ENCODE data around the gene DNAH11.

DNAH11 gene

DNA sequence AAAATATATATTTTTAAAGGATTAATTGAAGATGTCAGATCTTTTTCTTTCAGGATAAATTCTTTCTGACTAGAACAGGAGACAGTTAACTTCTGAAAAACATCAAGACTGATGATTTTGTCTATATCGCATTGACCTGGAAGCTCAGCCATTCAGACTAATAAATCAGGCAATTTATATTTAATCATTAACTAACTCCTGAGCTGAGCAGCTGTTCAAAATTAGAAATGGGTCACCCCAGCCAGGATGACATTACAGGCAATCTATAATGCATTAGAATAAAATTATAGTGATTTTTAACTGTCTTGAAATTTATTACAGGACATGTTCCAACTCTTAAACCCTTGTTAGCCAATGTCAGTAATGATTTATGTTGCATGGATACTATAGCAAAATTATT lies 263.0 kb downstream of the DNAH11 start:
- H3K27me3 ChIP-seq (ENCODE audit: insufficient read depth, poor library complexity, severe bottlenecking) = no peaks in the 10 kb centered on the region
- TF ChIP-seq, protein P1, sequence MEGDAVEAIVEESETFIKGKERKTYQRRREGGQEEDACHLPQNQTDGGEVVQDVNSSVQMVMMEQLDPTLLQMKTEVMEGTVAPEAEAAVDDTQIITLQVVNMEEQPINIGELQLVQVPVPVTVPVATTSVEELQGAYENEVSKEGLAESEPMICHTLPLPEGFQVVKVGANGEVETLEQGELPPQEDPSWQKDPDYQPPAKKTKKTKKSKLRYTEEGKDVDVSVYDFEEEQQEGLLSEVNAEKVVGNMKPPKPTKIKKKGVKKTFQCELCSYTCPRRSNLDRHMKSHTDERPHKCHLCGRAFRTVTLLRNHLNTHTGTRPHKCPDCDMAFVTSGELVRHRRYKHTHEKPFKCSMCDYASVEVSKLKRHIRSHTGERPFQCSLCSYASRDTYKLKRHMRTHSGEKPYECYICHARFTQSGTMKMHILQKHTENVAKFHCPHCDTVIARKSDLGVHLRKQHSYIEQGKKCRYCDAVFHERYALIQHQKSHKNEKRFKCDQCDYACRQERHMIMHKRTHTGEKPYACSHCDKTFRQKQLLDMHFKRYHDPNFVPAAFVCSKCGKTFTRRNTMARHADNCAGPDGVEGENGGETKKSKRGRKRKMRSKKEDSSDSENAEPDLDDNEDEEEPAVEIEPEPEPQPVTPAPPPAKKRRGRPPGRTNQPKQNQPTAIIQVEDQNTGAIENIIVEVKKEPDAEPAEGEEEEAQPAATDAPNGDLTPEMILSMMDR (IDR thresholded peaks at IDR 0.05; ENCODE audit: insufficient read depth, low read length) = no peak
- TF ChIP-seq POLR2AphosphoS5 (IDR thresholded peaks at IDR 0.05; ENCODE audit: low read depth) (no peak), SPI1 (IDR thresholded peaks at IDR 0.05; ENCODE audit: borderline replicate concordance, low read depth) (no peak), GABPA (IDR thresholded peaks at IDR 0.05; ENCODE audit: low read depth) (no peak)
- TF ChIP-seq, protein P2, sequence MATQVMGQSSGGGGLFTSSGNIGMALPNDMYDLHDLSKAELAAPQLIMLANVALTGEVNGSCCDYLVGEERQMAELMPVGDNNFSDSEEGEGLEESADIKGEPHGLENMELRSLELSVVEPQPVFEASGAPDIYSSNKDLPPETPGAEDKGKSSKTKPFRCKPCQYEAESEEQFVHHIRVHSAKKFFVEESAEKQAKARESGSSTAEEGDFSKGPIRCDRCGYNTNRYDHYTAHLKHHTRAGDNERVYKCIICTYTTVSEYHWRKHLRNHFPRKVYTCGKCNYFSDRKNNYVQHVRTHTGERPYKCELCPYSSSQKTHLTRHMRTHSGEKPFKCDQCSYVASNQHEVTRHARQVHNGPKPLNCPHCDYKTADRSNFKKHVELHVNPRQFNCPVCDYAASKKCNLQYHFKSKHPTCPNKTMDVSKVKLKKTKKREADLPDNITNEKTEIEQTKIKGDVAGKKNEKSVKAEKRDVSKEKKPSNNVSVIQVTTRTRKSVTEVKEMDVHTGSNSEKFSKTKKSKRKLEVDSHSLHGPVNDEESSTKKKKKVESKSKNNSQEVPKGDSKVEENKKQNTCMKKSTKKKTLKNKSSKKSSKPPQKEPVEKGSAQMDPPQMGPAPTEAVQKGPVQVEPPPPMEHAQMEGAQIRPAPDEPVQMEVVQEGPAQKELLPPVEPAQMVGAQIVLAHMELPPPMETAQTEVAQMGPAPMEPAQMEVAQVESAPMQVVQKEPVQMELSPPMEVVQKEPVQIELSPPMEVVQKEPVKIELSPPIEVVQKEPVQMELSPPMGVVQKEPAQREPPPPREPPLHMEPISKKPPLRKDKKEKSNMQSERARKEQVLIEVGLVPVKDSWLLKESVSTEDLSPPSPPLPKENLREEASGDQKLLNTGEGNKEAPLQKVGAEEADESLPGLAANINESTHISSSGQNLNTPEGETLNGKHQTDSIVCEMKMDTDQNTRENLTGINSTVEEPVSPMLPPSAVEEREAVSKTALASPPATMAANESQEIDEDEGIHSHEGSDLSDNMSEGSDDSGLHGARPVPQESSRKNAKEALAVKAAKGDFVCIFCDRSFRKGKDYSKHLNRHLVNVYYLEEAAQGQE (IDR thresholded peaks at IDR 0.05; ENCODE audit: insufficient replicate concordance, low read depth) = no peak
- no peak overlapping the region for H3K4me3 ChIP-seq (replicated peaks; ENCODE audit: insufficient read depth, low read length)
- no peak overlapping the region for H3K27ac ChIP-seq (replicated peaks)
- no peak for DNase-seq (ENCODE audit: low read depth in 1 of 2, low spot score in 1 of 2)

DNA sequence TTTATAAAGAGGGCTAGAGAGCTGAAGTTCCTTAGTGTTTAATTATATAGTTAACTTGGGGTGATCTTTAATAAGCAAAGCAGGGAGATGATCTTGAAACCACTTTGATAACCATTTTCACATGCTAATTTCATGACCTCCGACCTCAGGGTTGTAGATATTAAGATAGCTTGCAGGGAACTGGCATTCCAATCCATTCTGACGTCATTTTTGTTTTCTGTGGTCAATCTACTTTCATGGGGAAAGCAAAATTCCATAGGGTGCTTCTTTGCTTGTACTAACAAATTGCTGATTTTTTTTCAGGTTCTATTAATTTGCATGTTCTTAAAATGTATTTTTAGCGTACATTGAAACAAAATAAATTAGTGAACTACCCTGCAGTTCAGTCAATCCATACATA lies 263.5 kb downstream of the DNAH11 start:
- no peak for TF ChIP-seq POLR2AphosphoS5 (IDR thresholded peaks at IDR 0.05; ENCODE audit: low read depth)
- TF ChIP-seq, protein P2 (IDR thresholded peaks at IDR 0.05; ENCODE audit: insufficient replicate concordance, low read depth) = no peak
- TF ChIP-seq, protein P1 (IDR thresholded peaks at IDR 0.05; ENCODE audit: insufficient read depth, low read length) = no peak
- no peak for TF ChIP-seq GABPA (IDR thresholded peaks at IDR 0.05; ENCODE audit: low read depth)
- TF ChIP-seq SPI1 (IDR thresholded peaks at IDR 0.05; ENCODE audit: borderline replicate concordance, low read depth) = no peak
- DNase-seq (ENCODE audit: low read depth in 1 of 2, low spot score in 1 of 2) = no peak
- no peak overlapping the region for H3K27ac ChIP-seq (replicated peaks)

DNA sequence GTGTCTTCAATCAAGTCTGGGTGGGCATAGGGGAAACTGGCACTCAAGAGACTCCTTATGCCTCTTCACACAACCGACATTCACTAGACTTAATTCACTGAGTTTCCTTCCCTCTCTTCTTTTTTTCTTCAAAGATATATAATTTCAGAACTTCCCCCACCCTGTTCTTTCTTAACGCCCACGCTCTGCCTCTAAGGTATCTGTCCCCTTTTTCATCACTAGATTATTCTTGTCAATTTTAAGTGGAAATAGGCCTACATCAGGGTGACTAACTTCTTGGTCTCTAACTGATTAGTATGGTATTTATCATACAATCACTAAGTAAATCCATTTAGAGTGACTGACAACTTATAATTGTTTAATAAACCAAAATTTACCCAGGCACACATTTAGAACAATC lies 276.2 kb downstream of the DNAH11 start:
- Histone ChIP-seq H3K4me3 (replicated peaks; ENCODE audit: insufficient read depth, low read length) (no peak overlapping the region), H3K27ac (replicated peaks) (no peak overlapping the region), H3K27me3 (ENCODE audit: insufficient read depth, poor library complexity, severe bottlenecking) (no peaks in the 10 kb centered on the region)
- no peak for DNase-seq (ENCODE audit: low read depth in 1 of 2, low spot score in 1 of 2)
- TF ChIP-seq POLR2AphosphoS5 (IDR thresholded peaks at IDR 0.05; ENCODE audit: low read depth) (no peak), SPI1 (IDR thresholded peaks at IDR 0.05; ENCODE audit: borderline replicate concordance, low read depth) (no peak), GABPA (IDR thresholded peaks at IDR 0.05; ENCODE audit: low read depth) (no peak)
- TF ChIP-seq, protein P1 (IDR thresholded peaks at IDR 0.05; ENCODE audit: insufficient read depth, low read length) = no peak
- TF ChIP-seq, protein P2 (IDR thresholded peaks at IDR 0.05; ENCODE audit: insufficient replicate concordance, low read depth) = no peak

More for the DNA sequence above, 263.5 kb downstream of the DNAH11 start:
- Histone ChIP-seq H3K4me3 (replicated peaks; ENCODE audit: insufficient read depth, low read length) (no peak overlapping the region), H3K27me3 (ENCODE audit: insufficient read depth, poor library complexity, severe bottlenecking) (no peaks in the 10 kb centered on the region)
